ENCODE data around the gene MYCN.

Gene MYCN

DNA sequence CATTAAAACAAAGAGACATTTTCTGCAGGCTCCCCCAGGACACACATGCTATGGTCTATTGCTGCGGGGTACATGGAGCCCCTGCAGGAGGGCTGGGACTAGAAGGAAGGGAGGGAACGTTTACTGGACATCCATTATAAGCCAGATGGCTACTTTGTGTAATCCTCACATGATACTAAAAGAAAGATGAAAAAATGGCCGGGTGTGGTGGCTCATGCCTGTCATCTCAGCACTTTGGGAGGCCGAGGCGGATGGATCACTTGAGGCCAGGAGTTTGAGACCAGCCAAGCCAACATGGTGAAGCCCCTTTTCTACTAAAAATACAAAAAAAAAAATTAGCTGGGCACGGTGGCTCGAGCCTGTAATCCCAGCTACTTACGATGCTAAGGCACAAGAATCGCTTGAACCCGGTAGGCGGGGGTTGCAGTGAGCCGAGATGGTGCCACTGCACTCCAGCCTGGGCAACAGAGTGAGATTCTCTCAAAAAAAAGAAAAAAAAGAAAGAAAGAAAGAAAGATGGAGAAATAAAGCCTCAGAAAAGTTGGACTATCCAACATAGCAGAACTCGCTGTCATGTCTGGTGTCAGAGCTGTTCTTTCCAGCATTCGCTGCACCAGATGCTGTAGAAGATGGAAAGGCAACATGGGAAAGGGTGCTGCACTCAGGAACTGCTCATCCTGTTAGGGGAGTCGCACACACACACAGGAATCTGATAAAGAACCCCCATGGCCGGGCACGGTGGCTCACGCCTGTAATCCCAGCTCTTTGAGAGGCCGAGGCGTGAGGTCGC is 7.8 kb upstream of the MYCN start:
- DNase-seq: no peak

GRCh38 chr2:15933184-15933845 is 7.0 kb upstream of the MYCN start:
- no peak for DNase-seq

GRCh38 chr2:15934291-15934945 is 5.9 kb upstream of the MYCN start:
- no peak for DNase-seq

- DNase-seq: no peak
These were observed 5.2 kb upstream of the MYCN start for GRCh38 chr2:15935189-15935588.

- no peak for DNase-seq
These were observed 4.7 kb upstream of the MYCN start for GRCh38 chr2:15935675-15936074.

- DNase-seq: no peak
These were observed 3.9 kb upstream of the MYCN start for GRCh38 chr2:15936277-15937104.

GRCh38 chr2:15937105-15937881 is 3.1 kb upstream of the MYCN start:
- no peak for DNase-seq

DNA sequence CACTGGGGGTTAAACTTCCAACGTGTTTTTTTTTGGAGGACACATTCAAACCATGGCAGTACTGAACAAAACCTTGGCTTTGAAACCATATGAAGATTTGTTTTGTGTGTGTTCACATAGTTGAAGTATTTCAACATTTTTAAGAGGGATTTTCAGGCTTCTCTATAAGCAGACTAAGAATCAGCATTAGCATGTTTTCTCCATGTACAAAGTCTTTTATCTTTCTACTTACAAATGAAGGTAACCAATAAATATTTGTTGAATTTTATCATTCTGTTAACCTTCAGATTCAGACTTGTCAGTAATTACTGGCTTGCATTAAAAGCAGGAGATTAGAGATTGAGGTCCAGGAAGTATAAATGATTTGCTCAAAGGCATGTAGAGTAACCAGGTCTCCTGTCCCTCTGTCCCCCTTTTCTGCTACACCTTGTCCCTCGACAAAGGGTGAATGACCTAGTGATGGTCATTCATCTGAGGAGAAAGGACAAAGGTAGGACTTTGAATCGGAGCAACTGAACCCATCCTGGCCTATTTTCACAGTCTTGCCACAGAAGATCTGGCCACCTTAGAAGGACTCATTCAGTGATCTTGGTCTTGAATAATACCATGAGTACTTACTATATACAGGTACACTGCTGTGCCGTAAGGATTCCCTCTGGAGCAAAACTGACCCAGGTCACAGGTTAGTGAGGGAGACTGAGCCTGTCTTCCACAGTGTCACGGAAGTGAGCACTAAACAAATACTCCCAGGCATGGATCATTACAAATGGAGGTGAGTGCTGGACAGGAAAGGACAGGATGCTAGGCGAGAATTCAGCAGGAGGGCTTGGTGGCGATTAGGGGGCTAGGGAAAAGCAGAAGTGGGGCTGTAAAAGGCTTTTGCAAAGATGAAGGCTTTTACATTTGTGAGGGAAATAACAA is 2.2 kb upstream of the MYCN start:
- no peak for DNase-seq

DNA sequence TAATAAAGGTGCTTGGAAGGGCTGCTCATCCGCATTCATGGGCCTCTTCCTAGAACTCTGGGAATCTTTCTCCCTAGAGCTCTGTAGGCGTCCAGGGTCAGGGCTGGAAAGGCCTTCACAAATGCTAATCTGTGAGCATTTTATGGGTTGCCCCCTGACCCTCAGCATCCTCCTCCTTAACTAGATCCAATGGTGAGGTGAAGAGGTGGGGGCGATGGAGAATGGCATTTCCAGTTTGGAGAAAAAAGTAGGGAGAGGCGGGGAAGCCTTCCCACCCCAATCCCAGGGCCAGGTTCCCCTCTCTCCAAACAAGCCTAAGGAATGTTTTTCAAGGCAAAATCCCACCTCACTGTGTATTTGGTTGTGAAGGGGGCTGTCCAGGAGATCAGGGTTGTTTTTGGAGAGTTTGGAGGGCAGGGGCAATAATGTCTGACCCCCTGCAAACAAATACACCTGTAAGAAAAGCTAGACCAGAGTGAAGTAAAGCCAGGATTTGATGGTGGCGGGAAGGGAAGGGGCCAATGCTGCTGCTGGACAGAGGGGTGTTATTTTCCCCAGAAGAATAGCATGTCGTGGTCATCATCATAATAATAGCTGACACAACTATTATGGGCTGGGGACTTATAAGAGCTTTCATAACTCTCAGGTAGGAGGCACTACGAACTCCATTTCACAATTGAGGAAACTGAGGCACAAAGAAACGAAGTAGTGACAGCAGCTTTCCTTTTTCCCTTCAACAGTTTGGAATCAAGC is 1.4 kb upstream of the MYCN start:
- DNase-seq: no peak

DNA sequence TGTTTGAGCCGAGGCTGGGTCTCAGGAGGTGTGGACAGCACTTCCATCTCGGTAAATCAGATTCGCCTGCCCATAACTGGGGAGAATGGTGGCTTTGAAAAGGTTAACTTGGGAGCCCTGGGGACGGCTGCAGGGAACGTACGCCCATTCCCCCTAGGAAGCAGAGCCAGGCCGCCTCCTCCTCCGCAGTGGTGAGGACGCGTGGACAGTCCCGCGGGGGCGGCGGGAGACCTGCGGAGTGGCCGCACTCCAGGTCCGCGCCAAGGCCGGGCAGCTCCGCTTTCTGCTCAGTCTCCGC is 845 bp upstream of the MYCN start:
- no peak for DNase-seq

DNA sequence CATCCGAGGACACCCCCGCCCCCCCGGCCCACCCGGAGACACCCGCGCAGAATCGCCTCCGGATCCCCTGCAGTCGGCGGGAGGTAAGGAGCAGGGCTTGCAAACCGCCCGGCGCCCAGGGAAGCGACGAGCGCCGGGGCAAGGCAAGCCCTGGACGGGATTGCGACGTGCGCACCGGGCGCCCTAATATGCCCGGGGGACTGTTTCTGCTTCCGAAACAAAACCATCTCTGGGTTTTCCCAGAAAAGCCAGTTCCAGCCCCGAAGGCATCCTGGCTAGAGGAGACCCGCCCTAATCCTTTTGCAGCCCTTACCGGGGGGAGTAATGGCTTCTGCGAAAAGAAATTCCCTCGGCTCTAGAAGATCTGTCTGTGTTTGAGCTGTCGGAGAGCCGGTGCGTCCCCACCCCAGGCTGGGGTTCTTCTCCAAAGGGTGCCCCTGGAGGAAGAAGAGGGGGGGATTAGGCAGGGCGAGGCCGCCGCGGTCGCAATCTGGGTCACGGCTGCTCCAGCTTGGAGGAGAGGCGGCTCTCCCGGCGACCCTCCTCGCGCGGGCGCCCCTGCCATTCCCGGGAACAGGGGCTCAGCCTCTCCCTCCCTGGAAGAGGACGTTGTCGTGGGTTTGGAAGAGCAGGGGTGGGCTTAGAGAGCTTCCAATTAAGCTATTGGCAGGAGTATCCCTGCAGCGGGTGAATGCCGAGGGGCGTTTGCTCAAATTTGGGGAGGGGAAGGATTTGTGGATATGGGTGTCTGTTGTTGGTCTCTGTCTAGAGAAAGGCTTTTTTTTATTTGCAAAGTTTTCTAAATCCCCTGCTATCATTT is 521 bp downstream of the MYCN start:
- no peak for DNase-seq

DNA sequence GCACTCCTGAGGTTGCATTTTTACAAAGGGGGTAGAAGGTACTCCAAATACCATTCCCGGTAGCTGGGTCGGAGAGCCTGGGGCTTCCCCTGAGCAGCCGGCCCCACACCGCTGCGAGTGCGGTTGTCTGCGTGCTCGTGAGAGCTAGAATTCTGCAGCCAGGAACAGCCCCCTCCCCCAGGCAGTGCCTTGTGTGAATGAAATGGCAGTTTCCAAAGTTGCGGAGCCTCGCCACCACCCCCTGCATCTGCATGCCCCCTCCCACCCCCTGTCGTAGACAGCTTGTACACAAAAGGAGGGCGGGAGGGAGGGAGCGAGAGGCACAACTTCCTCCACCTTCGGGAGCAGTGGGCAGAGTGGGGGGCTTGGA is 1.1 kb downstream of the MYCN start:
- no peak for DNase-seq

DNA sequence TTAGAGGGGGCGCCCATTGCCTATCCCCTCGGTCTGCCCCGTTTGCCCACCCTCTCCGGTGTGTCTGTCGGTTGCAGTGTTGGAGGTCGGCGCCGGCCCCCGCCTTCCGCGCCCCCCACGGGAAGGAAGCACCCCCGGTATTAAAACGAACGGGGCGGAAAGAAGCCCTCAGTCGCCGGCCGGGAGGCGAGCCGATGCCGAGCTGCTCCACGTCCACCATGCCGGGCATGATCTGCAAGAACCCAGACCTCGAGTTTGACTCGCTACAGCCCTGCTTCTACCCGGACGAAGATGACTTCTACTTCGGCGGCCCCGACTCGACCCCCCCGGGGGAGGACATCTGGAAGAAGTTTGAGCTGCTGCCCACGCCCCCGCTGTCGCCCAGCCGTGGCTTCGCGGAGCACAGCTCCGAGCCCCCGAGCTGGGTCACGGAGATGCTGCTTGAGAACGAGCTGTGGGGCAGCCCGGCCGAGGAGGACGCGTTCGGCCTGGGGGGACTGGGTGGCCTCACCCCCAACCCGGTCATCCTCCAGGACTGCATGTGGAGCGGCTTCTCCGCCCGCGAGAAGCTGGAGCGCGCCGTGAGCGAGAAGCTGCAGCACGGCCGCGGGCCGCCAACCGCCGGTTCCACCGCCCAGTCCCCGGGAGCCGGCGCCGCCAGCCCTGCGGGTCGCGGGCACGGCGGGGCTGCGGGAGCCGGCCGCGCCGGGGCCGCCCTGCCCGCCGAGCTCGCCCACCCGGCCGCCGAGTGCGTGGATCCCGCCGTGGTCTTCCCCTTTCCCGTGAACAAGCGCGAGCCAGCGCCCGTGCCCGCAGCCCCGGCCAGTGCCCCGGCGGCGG is 1.7 kb downstream of the MYCN start:
- no peak for DNase-seq

DNA sequence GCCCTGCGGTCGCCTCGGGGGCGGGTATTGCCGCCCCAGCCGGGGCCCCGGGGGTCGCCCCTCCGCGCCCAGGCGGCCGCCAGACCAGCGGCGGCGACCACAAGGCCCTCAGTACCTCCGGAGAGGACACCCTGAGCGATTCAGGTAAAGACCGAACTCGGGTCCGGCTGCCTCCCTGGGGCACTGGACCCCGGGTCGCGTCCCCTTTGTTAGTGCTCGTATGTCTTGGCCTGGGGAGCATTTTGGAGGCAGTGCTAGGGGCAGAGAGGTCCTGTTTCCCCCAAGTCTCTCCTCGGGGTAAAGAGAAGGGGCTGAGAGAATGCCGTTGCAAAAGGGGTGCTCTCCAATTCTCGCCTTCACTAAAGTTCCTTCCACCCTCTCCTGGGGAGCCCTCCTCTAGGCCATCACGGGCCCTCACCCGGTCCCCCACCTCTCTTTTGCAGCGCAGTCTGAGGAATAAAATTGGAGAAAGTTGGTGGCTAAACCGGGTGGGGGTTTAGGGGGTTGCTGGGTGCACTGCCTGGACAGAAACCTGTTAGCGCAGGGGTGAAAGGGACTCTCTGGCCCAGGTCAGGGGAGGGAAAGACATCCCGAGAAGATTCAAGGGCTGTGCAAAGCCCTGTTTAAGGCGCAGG is 2.5 kb downstream of the MYCN start:
- DNase-seq: no peak

DNA sequence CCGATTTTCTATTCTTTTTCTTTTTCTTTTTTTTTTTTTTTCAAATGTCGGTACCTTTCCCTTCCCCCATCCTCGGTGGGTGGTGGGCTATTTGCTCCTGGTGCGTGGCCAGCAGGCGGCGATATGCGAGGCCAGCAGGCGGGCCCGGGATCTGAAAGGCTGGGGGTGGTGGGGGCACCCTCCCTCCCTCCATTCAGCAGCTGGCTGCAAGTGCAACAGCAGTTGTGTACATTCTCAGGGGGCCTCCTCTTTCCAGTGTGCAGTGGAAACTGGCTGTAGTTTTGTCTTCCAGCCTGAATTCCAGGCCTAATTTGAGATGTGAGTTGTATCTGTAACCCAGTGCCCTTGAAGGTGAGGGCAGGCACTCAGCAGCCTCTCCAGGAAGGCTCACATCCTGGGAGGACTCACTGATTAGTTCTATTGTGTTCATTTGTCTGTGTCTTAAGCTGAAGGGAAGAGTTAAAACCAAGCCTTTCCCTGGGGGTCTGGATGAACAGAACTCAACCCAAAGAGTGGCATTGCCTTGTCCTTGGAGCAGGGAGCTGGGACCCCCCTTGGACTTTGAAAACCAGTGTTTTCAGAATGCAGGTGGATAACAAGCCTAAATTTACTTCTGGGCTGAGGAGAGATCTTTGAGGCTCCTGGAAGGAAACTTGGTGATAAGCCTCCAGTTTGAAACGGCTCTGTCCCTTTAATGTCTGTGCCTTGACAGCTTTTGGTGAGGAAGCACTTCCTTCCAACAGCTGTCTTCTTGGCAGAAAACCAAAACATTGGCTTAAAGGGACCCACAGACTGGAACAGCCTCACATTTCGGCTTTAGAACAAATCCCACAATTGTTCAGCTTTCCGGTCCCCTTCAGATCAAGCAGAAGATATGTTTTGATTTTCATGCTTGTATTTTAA is 3.3 kb downstream of the MYCN start:
- DNase-seq: no peak

- DNase-seq: no peak
These were observed 4.1 kb downstream of the MYCN start for GRCh38 chr2:15944325-15945017.
